ENCODE data around the gene KRT3.
"Not testable (repeated sequence)": the region's sequence is repeated elsewhere in the genome, so short reads cannot be mapped to it uniquely, and the experiment has no call there.

Gene KRT3

GRCh38 chr12:52760623-52761022 is 35.3 kb downstream of the KRT3 start:
- DNase-seq (ENCODE audit: low spot score): no peak

GRCh38 chr12:52759695-52760094 is 36.2 kb downstream of the KRT3 start:
- no peak for DNase-seq (ENCODE audit: low spot score)

GRCh38 chr12:52759218-52759617 is 36.7 kb downstream of the KRT3 start:
- DNase-seq (ENCODE audit: low spot score): no peak

- no peak for DNase-seq (ENCODE audit: low spot score)
Measured at GRCh38 chr12:52757449-52758176, 38.3 kb downstream of the KRT3 start.

- DNase-seq (ENCODE audit: low spot score): no peak
Measured at GRCh38 chr12:52756281-52756960, 39.5 kb downstream of the KRT3 start.

GRCh38 chr12:52755533-52755932 is 40.4 kb downstream of the KRT3 start:
- DNase-seq (ENCODE audit: low spot score): no peak

GRCh38 chr12:52754135-52754534 is 41.8 kb downstream of the KRT3 start:
- DNase-seq (ENCODE audit: low spot score): no peak

GRCh38 chr12:52753283-52753682 is 42.6 kb downstream of the KRT3 start:
- DNase-seq (ENCODE audit: low spot score): no peak

- no peak for DNase-seq (ENCODE audit: low spot score)
Measured at GRCh38 chr12:52752516-52752915, 43.4 kb downstream of the KRT3 start.

- DNase-seq (ENCODE audit: low spot score): no peak
Measured at GRCh38 chr12:52751795-52752194, 44.1 kb downstream of the KRT3 start.

- DNase-seq (ENCODE audit: low spot score): not testable (repeated sequence)
Measured at GRCh38 chr12:52750532-52750931, 45.4 kb downstream of the KRT3 start.

- no peak for DNase-seq (ENCODE audit: low spot score)
Measured at GRCh38 chr12:52749827-52750226, 46.1 kb downstream of the KRT3 start.

GRCh38 chr12:52748578-52748977 is 47.3 kb downstream of the KRT3 start:
- DNase-seq (ENCODE audit: low spot score): no peak

GRCh38 chr12:52745554-52745953 is 50.4 kb downstream of the KRT3 start:
- DNase-seq (ENCODE audit: low spot score): no peak

- DNase-seq (ENCODE audit: low spot score): no peak
Measured at GRCh38 chr12:52744493-52745156, 51.3 kb downstream of the KRT3 start.

- DNase-seq (ENCODE audit: low spot score): no peak
Measured at GRCh38 chr12:52742822-52743457, 53.0 kb downstream of the KRT3 start.

- no peak for DNase-seq (ENCODE audit: low spot score)
Measured at GRCh38 chr12:52742196-52742580, 53.7 kb downstream of the KRT3 start.

GRCh38 chr12:52741375-52742195 is 54.3 kb downstream of the KRT3 start:
- peak; percentile 30 for DNase-seq (ENCODE audit: low spot score)

- DNase-seq (ENCODE audit: low spot score): no peak
Measured at GRCh38 chr12:52740584-52740983, 55.3 kb downstream of the KRT3 start.

- no peak for DNase-seq (ENCODE audit: low spot score)
Measured at GRCh38 chr12:52739963-52740362, 56.0 kb downstream of the KRT3 start.

Data from COLO829 (cell line).